Kidney (tissue), 14 donors: ENCODE data around the gene MPND. TPM values are rescaled to one million over a fixed set of nuclear protein-coding genes. Genes with fewer than 3 reads are reported as not detected.

Source experiments
- DNase-seq, 5 donors: peaks; one replicate each; pipeline ENCODE4 v3.0.0-alpha.2; 2013 to 2020
- FAIRE-seq: peaks from 2 replicates; lab custom pipeline; 2012; peaks lifted over from hg19 to GRCh38; lab: Jason Lieb, UNC
- H3K27ac ChIP-seq, 2 donors: one replicate each; pipeline ENCODE4 v1.7.0; 2013; ENCODE audit warnings: low read depth in 2 of 2, low read length in 2 of 2, inconsistent platforms in 1 of 2
- H3K27me3 ChIP-seq: one replicate; pipeline ENCODE4 v1.7.1; 2013; ENCODE audit warnings: low read length, inconsistent platforms; ENCODE audit not compliant: control insufficient read depth, insufficient read depth
- H3K36me3 ChIP-seq, 3 donors: one replicate each; pipeline versions ENCODE4 v1.7.0 to v1.7.1; 2013; ENCODE audit warnings: low read length in 3 of 3, control low read depth in 1 of 3, inconsistent platforms in 1 of 3; ENCODE audit not compliant: insufficient read depth in 3 of 3, control insufficient read depth in 2 of 3
- H3K4me1 ChIP-seq, 3 donors: one replicate each; pipeline versions ENCODE4 v1.7.0 to v1.7.1; 2013; ENCODE audit warnings: low read length in 3 of 3, inconsistent platforms in 1 of 3, low read depth in 1 of 3; ENCODE audit not compliant: control insufficient read depth in 2 of 3, insufficient read depth in 2 of 3
- H3K4me3 ChIP-seq, 3 donors: one replicate each; pipeline versions ENCODE4 v1.7.0 to v1.8.1; 2013; ENCODE audit warnings: low read length in 3 of 3, control low read depth in 1 of 3, inconsistent platforms in 1 of 3
- H3K9ac ChIP-seq, 3 donors: one replicate each; pipeline versions ENCODE4 v1.7.0 to v1.7.1; 2013; ENCODE audit warnings: low read length in 3 of 3, control low read depth in 1 of 3, inconsistent platforms in 1 of 3
- H3K9me3 ChIP-seq, 3 donors: one replicate each; pipeline versions ENCODE4 v1.7.0 to v1.7.1; 2013; ENCODE audit warnings: low read length in 3 of 3, control low read depth in 1 of 3, inconsistent platforms in 1 of 3; ENCODE audit not compliant: control insufficient read depth in 2 of 3, insufficient read depth in 1 of 3
- CTCF ChIP-seq: IDR thresholded peaks from 3 replicates; pipeline ENCODE4 v1.5.1; 2012; ENCODE audit warnings: mild to moderate bottlenecking, moderate library complexity, borderline replicate concordance; ENCODE audit not compliant: insufficient read depth; ENCODE audit errors: extremely low read depth
- intact Hi-C: fragments of 100-400 bp; cut with DNase I; formaldehyde crosslinking; loops from one replicate; pipeline ENCODE4 v1.11.1; 2022
- polyA plus RNA-seq: library from polyadenylated mRNA; stranded (reverse); fragments of 350-450 nt; fragmentation: Illumina TruSeq; extraction: RNeasy Lipid Tissue Mini Kit (QIAGEN cat#74804); gene quantifications from one replicate; pipeline ENCODE4 v1.2.3, GENCODE V29; 2014; ENCODE audit warnings: low read depth, low replicate concordance; ENCODE audit not compliant: insufficient read depth
- total RNA-seq: library from RNA; stranded (reverse); fragmentation: NEBNext Ultra II Directional; extraction: Animal tissue kit (Norgen Biotek cat#: 25700); gene quantifications from one replicate; pipeline ENCODE4 v1.2.1, GENCODE V29; 2021
- donor health status: control.
- donor health status: control.
- donor health status: control.
- donor health status: control.
- donor health status: control.
- donor health status: DM: yes; HTN: yes; CAD: no.
- donor health status: Normal renal cell carcinoma (clear cell type).

Gene MPND
- total and polyA plus RNA-seq, 2 donors from 2014 or later = 24.1 to 43.5 TPM

GRCh38 chr19:4376991-4377781, 33.8 kb downstream of the MPND start:
- intact Hi-C loops = no loop called here
- Histone ChIP-seq H3K36me3 (no peaks in the 10 kb centered on the region), H3K9me3 (no peaks in the 10 kb centered on the region), H3K4me3 (no peak overlapping the region), H3K9ac (no peak overlapping the region), H3K4me1 (peaks cover 0 to 66% (median 40%) of the 10 kb centered on the region in 3 donors), H3K27me3 (no peaks in the 10 kb centered on the region), H3K27ac (peak overlapping the region in 1 of 2 donors; percentile 23)
- no peak for TF ChIP-seq CTCF
- DNase-seq = peak in 2 of 5 donors; percentile 38 to 73
- FAIRE-seq = no peak

- peak overlapping the region in 1 of 2 donors; percentile 54 for H3K27ac ChIP-seq
- FAIRE-seq (no peak), DNase-seq (no peak)
- peaks cover 0 to 6% (median 2%) of the 10 kb centered on the region in 3 donors for H3K36me3 ChIP-seq
- peaks cover 0 to 56% (median 26%) of the 10 kb centered on the region in 3 donors for H3K4me1 ChIP-seq
- H3K9me3 ChIP-seq = no peaks in the 10 kb centered on the region
- intact Hi-C loops = no loop called here
- H3K27me3 ChIP-seq = no peaks in the 10 kb centered on the region
- no peak overlapping the region for H3K4me3 ChIP-seq
- TF ChIP-seq CTCF = no peak
- H3K9ac ChIP-seq = no peak overlapping the region
These were observed 35.5 kb downstream of the MPND start for GRCh38 chr19:4378886-4379285.

- no peak for TF ChIP-seq CTCF
- no peak for FAIRE-seq
- Histone ChIP-seq H3K4me3 (no peak overlapping the region), H3K9ac (no peak overlapping the region), H3K27ac (peak overlapping the region; percentile 55 to 61), H3K27me3 (no peaks in the 10 kb centered on the region), H3K4me1 (peaks cover 0 to 50% (median 20%) of the 10 kb centered on the region in 3 donors), H3K9me3 (no peaks in the 10 kb centered on the region), H3K36me3 (peaks cover 0 to 6% (median 2%) of the 10 kb centered on the region in 3 donors)
- DNase-seq = peak; percentile 64 to 95 (median 70)
- intact Hi-C loops = no loop called here
These were observed 36.3 kb downstream of the MPND start for GRCh38 chr19:4379383-4380253.
